ENCODE measurements around the gene EXOSC10. TPM values are rescaled to one million over a fixed set of nuclear protein-coding genes. Genes with fewer than 3 reads are reported as not detected.
"Not testable (repeated sequence)": the region's sequence is repeated elsewhere in the genome, so short reads cannot be mapped to it uniquely, and the experiment has no call there.

The EXOSC10 gene
- total and polyA plus RNA-seq, 10 donors = 27.5 to 66.3 (median 55.4) TPM

DNA sequence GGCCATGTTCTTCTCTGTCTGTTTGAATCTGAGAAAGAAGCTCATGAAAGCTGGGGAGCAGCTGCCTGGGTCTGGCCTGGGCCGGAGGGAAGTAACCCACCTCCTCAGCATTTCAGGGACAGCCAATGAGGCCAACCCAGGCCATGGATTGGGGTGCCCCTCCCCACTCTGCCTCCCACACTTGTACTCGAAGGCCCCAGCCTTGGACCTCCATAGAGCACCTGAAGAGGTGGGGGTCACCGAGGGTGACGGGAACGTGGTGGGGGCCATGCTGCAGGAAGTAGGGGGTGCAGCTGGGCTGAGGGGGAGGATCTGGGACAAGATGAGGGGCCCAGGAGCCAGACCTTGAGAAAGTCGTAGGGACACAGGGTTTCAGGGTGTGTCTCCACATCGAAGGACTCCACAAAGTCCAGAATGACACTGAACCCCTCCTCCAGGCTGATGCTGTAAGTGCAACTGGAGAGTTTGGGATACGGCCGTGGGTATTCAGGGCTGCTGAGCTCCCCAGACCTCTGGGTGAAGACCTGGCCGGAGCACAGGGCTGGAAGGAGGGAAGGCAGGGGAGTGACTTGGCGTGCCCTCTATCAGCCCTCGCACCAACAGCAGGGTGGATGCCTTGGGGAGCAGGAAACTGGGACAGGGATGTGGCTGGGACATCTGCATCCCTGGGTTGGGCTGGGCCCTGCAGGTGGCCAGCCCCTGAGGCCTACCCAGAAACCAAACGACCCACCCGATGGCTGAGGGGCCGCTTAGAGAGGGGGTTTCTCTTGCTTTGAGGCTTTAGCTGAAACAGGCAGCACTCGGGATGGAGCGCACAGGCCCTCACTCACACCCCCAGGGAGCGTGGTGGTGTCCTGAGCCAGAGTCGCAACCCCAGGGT, 56.4 kb downstream of the EXOSC10 start:
- no peak overlapping the region for H3K27ac ChIP-seq
- no peak overlapping the region for H3K4me3 ChIP-seq
- H3K9me3 ChIP-seq = no peaks in the 10 kb centered on the region
- TF ChIP-seq POLR2A (IDR thresholded peaks at IDR 0.05) (no peak), POLR2AphosphoS5 (IDR thresholded peaks at IDR 0.05) (no peak)
- TF ChIP-seq, protein P1, sequence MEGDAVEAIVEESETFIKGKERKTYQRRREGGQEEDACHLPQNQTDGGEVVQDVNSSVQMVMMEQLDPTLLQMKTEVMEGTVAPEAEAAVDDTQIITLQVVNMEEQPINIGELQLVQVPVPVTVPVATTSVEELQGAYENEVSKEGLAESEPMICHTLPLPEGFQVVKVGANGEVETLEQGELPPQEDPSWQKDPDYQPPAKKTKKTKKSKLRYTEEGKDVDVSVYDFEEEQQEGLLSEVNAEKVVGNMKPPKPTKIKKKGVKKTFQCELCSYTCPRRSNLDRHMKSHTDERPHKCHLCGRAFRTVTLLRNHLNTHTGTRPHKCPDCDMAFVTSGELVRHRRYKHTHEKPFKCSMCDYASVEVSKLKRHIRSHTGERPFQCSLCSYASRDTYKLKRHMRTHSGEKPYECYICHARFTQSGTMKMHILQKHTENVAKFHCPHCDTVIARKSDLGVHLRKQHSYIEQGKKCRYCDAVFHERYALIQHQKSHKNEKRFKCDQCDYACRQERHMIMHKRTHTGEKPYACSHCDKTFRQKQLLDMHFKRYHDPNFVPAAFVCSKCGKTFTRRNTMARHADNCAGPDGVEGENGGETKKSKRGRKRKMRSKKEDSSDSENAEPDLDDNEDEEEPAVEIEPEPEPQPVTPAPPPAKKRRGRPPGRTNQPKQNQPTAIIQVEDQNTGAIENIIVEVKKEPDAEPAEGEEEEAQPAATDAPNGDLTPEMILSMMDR (IDR thresholded peaks at IDR 0.05 in 8 of 11, conservative IDR thresholded peaks at IDR 0.05 in 3 of 11) = no peak
- DNase-seq = no peak
- no peaks in the 10 kb centered on the region for H3K4me1 ChIP-seq
- peaks cover 0 to 13% (median 0%) of the 10 kb centered on the region in 7 donors for H3K27me3 ChIP-seq (replicated peaks in 1 of 7)
- no peaks in the 10 kb centered on the region for H3K36me3 ChIP-seq
- 71 to 85% (median 79%) methylated on average over 12 to 19 of the region's 19 CpGs for WGBS, 5 donors
- intact Hi-C loops (cut with DNase I; ENCODE audit: low total_unique reads) = no loop called here

DNA sequence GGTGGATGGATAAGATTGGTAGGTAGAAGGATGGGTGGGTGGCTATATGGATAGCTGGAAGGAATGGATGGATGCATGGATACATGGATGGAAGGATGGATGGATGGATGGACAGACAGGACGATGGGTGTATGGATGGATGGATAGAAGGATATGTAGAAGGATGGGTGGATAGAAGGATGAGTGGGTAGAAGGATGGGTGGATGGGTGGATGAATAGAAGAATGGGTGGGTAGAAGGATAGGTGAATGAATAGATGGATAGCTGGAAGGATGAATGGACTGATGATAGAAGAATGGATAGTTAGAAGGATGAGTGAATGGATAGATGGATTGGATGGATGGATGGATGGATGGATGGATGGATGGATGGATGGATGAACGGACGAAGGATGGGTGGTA, 57.6 kb downstream of the EXOSC10 start:
- 76 to 88% (median 81%) methylated on average over 3 of the region's 3 CpGs for WGBS, 5 donors
- intact Hi-C loops (cut with DNase I; ENCODE audit: low total_unique reads) = no loop called here
- Histone ChIP-seq H3K27me3 (replicated peaks in 1 of 7) (peaks cover 0 to 18% (median 0%) of the 10 kb centered on the region in 7 donors), H3K4me3 (no peak overlapping the region), H3K27ac (no peak overlapping the region), H3K36me3 (no peaks in the 10 kb centered on the region), H3K9me3 (no peaks in the 10 kb centered on the region), H3K4me1 (peaks cover 0 to 8% (median 0%) of the 10 kb centered on the region in 6 donors)
- no peak for DNase-seq
- TF ChIP-seq POLR2AphosphoS5 (IDR thresholded peaks at IDR 0.05) (no peak), POLR2A (IDR thresholded peaks at IDR 0.05) (no peak)
- TF ChIP-seq, protein P1 (IDR thresholded peaks at IDR 0.05 in 8 of 11, conservative IDR thresholded peaks at IDR 0.05 in 3 of 11) = no peak

DNA sequence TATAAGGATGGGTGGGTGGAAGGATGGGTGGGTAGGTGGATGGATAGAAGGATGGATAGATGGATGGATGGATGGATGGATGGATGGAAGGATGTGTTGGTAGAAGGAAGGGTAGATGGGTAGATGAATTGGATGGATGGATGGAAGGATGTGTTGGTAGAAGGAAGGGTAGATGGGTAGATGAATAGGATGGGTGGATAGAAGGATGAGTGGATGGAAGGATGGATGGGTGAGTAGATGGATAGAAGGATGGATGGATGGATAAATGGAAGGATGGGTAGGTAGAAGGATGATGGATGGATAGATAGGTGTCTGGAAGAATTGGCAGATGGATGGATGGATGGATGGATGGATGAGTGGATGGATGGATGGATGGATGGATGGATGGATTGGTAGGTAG, 58.6 kb downstream of the EXOSC10 start:
- intact Hi-C loops (cut with DNase I; ENCODE audit: low total_unique reads) = no loop called here
- Histone ChIP-seq H3K27ac (no peak overlapping the region), H3K9me3 (no peaks in the 10 kb centered on the region), H3K27me3 (replicated peaks in 1 of 7) (peaks cover 0 to 18% (median 0%) of the 10 kb centered on the region in 7 donors), H3K4me3 (no peak overlapping the region), H3K4me1 (peaks cover 0 to 8% (median 0%) of the 10 kb centered on the region in 6 donors), H3K36me3 (no peaks in the 10 kb centered on the region)
- DNase-seq = no peak
- TF ChIP-seq, protein P1 (IDR thresholded peaks at IDR 0.05 in 8 of 11, conservative IDR thresholded peaks at IDR 0.05 in 3 of 11) = no peak
- TF ChIP-seq POLR2A (IDR thresholded peaks at IDR 0.05) (no peak), POLR2AphosphoS5 (IDR thresholded peaks at IDR 0.05) (no peak)

DNA sequence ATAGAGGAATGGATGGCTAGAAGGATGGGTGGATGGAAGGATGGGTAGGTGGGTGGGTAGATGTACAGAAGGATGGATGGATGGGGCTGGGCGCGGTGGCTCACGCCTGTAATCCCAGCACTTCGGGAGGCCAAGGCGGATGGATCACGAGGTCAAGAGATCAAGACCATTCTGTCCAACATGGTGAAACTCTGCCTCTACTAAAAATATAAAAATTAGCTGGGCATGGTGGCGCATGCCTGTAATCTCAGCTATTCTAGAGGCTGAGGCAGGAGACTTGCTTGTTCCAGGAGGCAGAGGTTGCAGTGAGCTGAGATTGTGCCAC, 59.6 kb downstream of the EXOSC10 start:
- H3K4me1 ChIP-seq; intact Hi-C loops (cut with DNase I; ENCODE audit: low total_unique reads); DNase-seq; H3K36me3 ChIP-seq; H3K27ac ChIP-seq; H3K9me3 ChIP-seq; H3K4me3 ChIP-seq: not testable (repeated sequence)
- WGBS, 5 donors = 87 to 92% (median 90%) methylated on average over 7 of the region's 7 CpGs
- peaks cover 0 to 18% (median 0%) of the 10 kb centered on the region in 7 donors for H3K27me3 ChIP-seq (replicated peaks in 1 of 7)

Measured in spleen (tissue), 11 donors.